Hair follicle dermal papilla cell (primary cell): ENCODE results near the gene NCOA7. TPM values are rescaled to one million over a fixed set of nuclear protein-coding genes. Genes with fewer than 3 reads are reported as not detected.

Source experiments
- small RNA-seq: library from RNA; depleted of rRNA; stranded (forward); fragments of <200 nt; gene quantifications from one replicate; pipeline ENCODE3, GENCODE V24; 2012
- total RNA-seq: library from RNA; depleted of rRNA; stranded (reverse); fragments of >200 nt; gene quantifications from 2 replicates; pipeline ENCODE4 v1.2.3, GENCODE V29; 2012

NCOA7 gene, protein sequence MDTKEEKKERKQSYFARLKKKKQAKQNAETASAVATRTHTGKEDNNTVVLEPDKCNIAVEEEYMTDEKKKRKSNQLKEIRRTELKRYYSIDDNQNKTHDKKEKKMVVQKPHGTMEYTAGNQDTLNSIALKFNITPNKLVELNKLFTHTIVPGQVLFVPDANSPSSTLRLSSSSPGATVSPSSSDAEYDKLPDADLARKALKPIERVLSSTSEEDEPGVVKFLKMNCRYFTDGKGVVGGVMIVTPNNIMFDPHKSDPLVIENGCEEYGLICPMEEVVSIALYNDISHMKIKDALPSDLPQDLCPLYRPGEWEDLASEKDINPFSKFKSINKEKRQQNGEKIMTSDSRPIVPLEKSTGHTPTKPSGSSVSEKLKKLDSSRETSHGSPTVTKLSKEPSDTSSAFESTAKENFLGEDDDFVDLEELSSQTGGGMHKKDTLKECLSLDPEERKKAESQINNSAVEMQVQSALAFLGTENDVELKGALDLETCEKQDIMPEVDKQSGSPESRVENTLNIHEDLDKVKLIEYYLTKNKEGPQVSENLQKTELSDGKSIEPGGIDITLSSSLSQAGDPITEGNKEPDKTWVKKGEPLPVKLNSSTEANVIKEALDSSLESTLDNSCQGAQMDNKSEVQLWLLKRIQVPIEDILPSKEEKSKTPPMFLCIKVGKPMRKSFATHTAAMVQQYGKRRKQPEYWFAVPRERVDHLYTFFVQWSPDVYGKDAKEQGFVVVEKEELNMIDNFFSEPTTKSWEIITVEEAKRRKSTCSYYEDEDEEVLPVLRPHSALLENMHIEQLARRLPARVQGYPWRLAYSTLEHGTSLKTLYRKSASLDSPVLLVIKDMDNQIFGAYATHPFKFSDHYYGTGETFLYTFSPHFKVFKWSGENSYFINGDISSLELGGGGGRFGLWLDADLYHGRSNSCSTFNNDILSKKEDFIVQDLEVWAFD
- total RNA-seq, result 12.9 and 14.8 TPM in 2 replicates

DNA sequence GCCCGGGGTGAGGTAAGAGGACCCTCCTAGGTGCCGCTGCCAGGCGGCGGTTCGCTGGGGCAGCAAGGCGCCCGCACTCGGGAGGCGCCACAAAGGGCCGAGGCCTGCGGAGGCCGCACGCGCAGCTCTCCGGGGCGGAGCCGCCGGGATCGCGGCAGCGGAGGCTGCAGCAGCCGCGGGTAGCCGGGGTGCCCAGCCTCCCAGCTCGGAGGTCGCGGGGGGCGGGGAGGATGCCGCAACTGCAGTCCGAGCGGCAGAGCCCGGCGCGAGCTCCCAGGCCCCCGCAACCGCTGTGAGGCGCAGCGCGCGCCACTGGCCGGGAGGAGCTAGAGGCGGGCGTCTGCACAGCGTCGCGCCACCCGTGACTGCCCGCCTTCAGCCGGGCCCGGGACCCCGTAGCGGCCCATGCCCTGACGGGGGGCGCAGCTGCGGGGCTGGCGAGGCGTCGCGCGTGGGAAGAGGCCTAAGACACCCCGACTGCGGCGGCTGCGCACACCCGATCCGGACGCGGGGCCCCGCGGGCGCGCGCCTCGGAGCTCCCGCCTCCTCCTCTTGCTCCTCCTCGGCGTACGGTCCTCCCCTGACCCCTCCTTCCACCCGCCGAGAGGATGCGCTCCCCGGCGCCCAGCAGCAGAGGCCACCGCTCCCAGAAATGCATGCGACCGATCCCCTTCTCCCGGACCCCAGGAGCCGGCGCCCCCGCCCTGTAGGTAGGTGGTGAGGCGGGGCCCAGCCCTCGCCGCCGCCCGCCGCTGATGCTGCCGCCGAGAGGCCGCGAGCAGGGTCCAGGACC, at the start of gene NCOA7:
NCOA7 (plus strand) TSS at position 603 of the 793 bp plus-strand sequence. CDS start 24,395 bp downstream, outside the sequence.

DNA sequence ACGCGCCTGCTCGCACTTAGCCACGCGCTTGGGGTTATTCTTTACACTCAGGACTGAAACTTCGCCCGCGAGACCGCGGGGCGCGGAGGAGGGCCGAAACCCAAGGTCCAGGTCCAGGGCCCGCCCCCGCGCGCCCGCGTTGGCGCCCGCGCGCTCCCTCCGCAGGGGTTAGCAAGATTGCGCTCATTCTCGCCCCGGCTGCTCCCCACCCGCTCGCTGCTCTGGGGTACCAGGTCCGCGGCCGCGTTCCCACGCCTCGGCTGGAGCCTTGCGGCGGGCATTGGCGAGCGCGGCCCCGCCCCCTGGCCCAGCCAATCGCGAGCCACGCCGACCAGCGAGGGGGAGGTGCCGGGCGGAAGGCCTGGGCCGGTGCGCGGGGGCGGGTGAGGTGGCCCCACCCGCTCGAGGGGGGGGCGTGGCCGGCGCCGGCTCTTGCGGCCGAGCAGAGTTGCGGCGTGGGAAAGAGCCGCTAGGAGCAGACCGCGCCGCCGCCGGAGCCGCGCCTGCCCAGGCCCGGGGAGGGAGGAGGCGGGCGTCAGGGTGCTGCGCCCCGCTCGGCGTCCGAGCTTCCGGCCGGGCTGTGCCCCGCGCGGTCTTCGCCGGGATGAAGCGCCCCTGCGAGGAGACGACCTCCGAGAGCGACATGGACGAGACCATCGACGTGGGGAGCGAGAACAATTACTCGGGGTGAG, 41.4 kb upstream of the NCOA7 start, which contains the start of gene HEY2:
HEY2 (plus strand) TSS at position 460 of the 692 bp plus-strand sequence; CDS start at position 605, 145 bp downstream.

DNA sequence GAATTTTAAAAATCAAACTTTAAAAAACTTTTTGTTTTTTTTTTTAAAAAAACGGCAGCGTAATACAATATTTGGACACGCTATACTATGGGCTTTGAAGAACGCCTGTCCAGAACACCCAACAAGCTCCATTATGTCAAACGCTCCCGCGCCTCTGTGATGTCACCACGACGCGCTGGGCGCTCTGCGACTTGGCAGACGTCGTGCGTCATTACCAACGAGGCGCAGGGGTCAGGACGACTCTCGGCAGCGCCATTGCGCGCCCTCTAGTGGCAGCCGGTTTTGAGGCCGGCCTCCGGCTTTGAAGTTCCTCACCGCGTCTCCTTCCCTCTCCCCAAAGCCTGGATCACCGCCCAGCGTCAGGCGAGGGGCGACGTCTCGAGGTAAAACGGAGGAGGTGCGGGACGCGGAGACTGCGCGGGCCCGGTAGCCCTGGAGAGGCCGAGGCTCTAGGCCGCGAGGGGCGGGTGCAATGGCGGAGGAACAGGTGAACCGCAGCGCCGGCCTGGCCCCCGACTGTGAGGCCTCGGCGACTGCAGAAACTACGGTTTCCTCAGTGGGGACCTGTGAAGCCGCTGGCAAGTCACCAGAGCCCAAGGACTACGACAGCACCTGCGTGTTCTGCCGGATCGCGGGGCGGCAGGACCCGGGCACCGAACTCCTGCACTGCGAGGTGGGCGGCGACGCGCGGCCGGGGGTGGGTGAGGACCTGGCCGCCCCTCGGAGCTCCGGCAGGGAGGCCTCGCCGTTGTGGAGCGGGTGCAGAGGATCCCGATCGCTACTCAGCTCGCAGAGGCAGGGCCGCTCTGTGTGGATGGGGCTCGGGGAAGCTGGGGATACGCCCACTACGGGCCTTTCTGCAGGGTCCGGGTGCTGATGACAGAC, 166.0 kb downstream of the NCOA7 start, which contains the start of gene HINT3:
HINT3 (plus strand) TSS at position 265 of the 885 bp plus-strand sequence; CDS start at position 473, 208 bp downstream.

Small RNA genes lying within 50 kb of the gene (small RNA-seq; reads per million reads assigned to genes)
- gene RNA5SP216, result not detected

Other genes starting within 250 kb of the NCOA7 start
- 2.2 and 2.3 TPM in 2 replicates for gene HEY2, start 41.3 kb upstream of the NCOA7 start, total RNA-seq
- 20.9 and 22.2 TPM in 2 replicates for gene HINT3, start 165.8 kb downstream of the NCOA7 start, total RNA-seq
- 17.6 and 25.0 TPM in 2 replicates for gene TRMT11, start 195.6 kb downstream of the NCOA7 start, total RNA-seq